ENCODE results near the gene PLRG1. TPM values are rescaled to one million over a fixed set of nuclear protein-coding genes. Genes with fewer than 3 reads are reported as not detected.

PLRG1 gene
- total RNA-seq, 1 donor from 2014 or later, result 70.6 TPM

- Mint-ChIP-seq H3K27me3 (ENCODE audit: unreplicated experiment) (no peaks in the 10 kb centered on the region), H3K9me3 (ENCODE audit: unreplicated experiment) (no peaks in the 10 kb centered on the region), H3K27ac (ENCODE audit: unreplicated experiment) (no peak overlapping the region), H3K36me3 (ENCODE audit: low read depth, unreplicated experiment) (no peaks in the 10 kb centered on the region), H3K4me3 (ENCODE audit: unreplicated experiment) (no peak overlapping the region), H3K4me1 (ENCODE audit: unreplicated experiment) (no peaks in the 10 kb centered on the region)
- no peak for TF ChIP-seq CTCF (IDR thresholded peaks at IDR 0.05; ENCODE audit: unreplicated experiment)
- DNase-seq (ENCODE audit: low spot score), result no peak
Observed at GRCh38 chr4:154573190-154573870, 23.1 kb upstream of the PLRG1 start.

GRCh38 chr4:154569584-154569983 is 19.4 kb upstream of the PLRG1 start:
- Mint-ChIP-seq H3K9me3 (ENCODE audit: unreplicated experiment) (no peaks in the 10 kb centered on the region), H3K4me1 (ENCODE audit: unreplicated experiment) (peaks cover 10% of the 10 kb centered on the region), H3K27ac (ENCODE audit: unreplicated experiment) (no peak overlapping the region), H3K4me3 (ENCODE audit: unreplicated experiment) (no peak overlapping the region), H3K27me3 (ENCODE audit: unreplicated experiment) (no peaks in the 10 kb centered on the region), H3K36me3 (ENCODE audit: low read depth, unreplicated experiment) (no peaks in the 10 kb centered on the region)
- DNase-seq (ENCODE audit: low spot score), result no peak
- no peak for TF ChIP-seq CTCF (IDR thresholded peaks at IDR 0.05; ENCODE audit: unreplicated experiment)

- peaks cover 10% of the 10 kb centered on the region for H3K4me1 Mint-ChIP-seq (ENCODE audit: unreplicated experiment)
- no peaks in the 10 kb centered on the region for H3K9me3 Mint-ChIP-seq (ENCODE audit: unreplicated experiment)
- H3K4me3 Mint-ChIP-seq (ENCODE audit: unreplicated experiment), result no peak overlapping the region
- H3K27me3 Mint-ChIP-seq (ENCODE audit: unreplicated experiment), result no peaks in the 10 kb centered on the region
- TF ChIP-seq CTCF (IDR thresholded peaks at IDR 0.05; ENCODE audit: unreplicated experiment), result no peak
- DNase-seq (ENCODE audit: low spot score), result no peak
- no peak overlapping the region for H3K27ac Mint-ChIP-seq (ENCODE audit: unreplicated experiment)
- H3K36me3 Mint-ChIP-seq (ENCODE audit: low read depth, unreplicated experiment), result no peaks in the 10 kb centered on the region
Observed at GRCh38 chr4:154569028-154569427, 18.8 kb upstream of the PLRG1 start.

GRCh38 chr4:154566639-154567204 is 16.5 kb upstream of the PLRG1 start:
- Mint-ChIP-seq H3K27me3 (ENCODE audit: unreplicated experiment) (no peaks in the 10 kb centered on the region), H3K4me1 (ENCODE audit: unreplicated experiment) (peaks cover 10% of the 10 kb centered on the region), H3K27ac (ENCODE audit: unreplicated experiment) (peak overlapping the region; percentile 17), H3K4me3 (ENCODE audit: unreplicated experiment) (no peak overlapping the region), H3K36me3 (ENCODE audit: low read depth, unreplicated experiment) (no peaks in the 10 kb centered on the region), H3K9me3 (ENCODE audit: unreplicated experiment) (no peaks in the 10 kb centered on the region)
- TF ChIP-seq CTCF (IDR thresholded peaks at IDR 0.05; ENCODE audit: unreplicated experiment), result no peak
- no peak for DNase-seq (ENCODE audit: low spot score)

GRCh38 chr4:154565704-154566103 is 15.5 kb upstream of the PLRG1 start:
- H3K9me3 Mint-ChIP-seq (ENCODE audit: unreplicated experiment), result no peaks in the 10 kb centered on the region
- no peak for DNase-seq (ENCODE audit: low spot score)
- H3K4me3 Mint-ChIP-seq (ENCODE audit: unreplicated experiment), result no peak overlapping the region
- no peaks in the 10 kb centered on the region for H3K27me3 Mint-ChIP-seq (ENCODE audit: unreplicated experiment)
- H3K4me1 Mint-ChIP-seq (ENCODE audit: unreplicated experiment), result peaks cover 10% of the 10 kb centered on the region
- no peaks in the 10 kb centered on the region for H3K36me3 Mint-ChIP-seq (ENCODE audit: low read depth, unreplicated experiment)
- no peak overlapping the region for H3K27ac Mint-ChIP-seq (ENCODE audit: unreplicated experiment)
- TF ChIP-seq CTCF (IDR thresholded peaks at IDR 0.05; ENCODE audit: unreplicated experiment), result no peak

All from endothelial cell (in vitro differentiated cells).